ENCODE measurements around the gene ARHGAP26.

DNA sequence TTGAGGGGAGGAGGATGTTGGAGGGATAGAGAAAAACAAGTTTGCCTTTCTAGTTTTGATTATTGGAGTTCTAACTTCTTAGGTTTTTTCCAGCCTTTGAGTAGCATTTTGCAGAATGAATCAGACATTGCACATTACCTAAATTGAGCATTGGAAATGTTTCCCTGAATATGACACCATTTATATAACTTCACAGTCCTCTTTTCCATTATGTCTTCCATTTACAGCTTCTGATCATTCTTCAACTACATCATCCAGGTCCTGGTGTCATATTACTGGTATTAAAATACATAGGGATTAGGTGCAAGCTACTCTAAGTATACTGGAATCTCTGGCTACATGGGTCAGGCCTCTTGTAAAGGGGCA, 286.1 kb downstream of the ARHGAP26 start:
- TF ChIP-seq, protein P1, sequence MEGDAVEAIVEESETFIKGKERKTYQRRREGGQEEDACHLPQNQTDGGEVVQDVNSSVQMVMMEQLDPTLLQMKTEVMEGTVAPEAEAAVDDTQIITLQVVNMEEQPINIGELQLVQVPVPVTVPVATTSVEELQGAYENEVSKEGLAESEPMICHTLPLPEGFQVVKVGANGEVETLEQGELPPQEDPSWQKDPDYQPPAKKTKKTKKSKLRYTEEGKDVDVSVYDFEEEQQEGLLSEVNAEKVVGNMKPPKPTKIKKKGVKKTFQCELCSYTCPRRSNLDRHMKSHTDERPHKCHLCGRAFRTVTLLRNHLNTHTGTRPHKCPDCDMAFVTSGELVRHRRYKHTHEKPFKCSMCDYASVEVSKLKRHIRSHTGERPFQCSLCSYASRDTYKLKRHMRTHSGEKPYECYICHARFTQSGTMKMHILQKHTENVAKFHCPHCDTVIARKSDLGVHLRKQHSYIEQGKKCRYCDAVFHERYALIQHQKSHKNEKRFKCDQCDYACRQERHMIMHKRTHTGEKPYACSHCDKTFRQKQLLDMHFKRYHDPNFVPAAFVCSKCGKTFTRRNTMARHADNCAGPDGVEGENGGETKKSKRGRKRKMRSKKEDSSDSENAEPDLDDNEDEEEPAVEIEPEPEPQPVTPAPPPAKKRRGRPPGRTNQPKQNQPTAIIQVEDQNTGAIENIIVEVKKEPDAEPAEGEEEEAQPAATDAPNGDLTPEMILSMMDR (IDR thresholded peaks at IDR 0.05 in 8 of 11, conservative IDR thresholded peaks at IDR 0.05 in 3 of 11), result no peak
- TF ChIP-seq POLR2A (IDR thresholded peaks at IDR 0.05) (no peak), POLR2AphosphoS5 (IDR thresholded peaks at IDR 0.05) (no peak)
